Measurements from ENCODE around the gene RBAK. TPM values are rescaled to one million over a fixed set of nuclear protein-coding genes. Genes with fewer than 3 reads are reported as not detected.
"Not testable (repeated sequence)": the region's sequence is repeated elsewhere in the genome, so short reads cannot be mapped to it uniquely, and the experiment has no call there.

Gene RBAK
- total and polyA plus RNA-seq, 4 donors: 1.7 to 7.2 (median 3.7) TPM

GRCh38 chr7:5001911-5002310, 43.7 kb upstream of the RBAK start:
- Histone ChIP-seq H3K9me3 (ENCODE audit: control insufficient read depth in 4 of 4, low read length in 3 of 4) (no peaks in the 10 kb centered on the region), H3K27ac (ENCODE audit: low read depth in 1 of 2, low read length in 2 of 2) (no peak overlapping the region), H3K4me1 (ENCODE audit: control insufficient read depth in 4 of 4, insufficient read depth in 4 of 4, low read length in 3 of 4) (no peaks in the 10 kb centered on the region), H3K36me3 (ENCODE audit: control insufficient read depth in 4 of 4, insufficient read depth in 3 of 4, low read depth in 1 of 4, low read length in 3 of 4) (peaks cover 0 to 14% (median 8%) of the 10 kb centered on the region in 4 donors), H3K9ac (ENCODE audit: low read depth in 1 of 2, low read length in 2 of 2) (no peak overlapping the region), H3K27me3 (ENCODE audit: control insufficient read depth in 4 of 4, insufficient read depth in 4 of 4, low read length in 3 of 4) (no peaks in the 10 kb centered on the region), H3K4me3 (ENCODE audit: low read depth in 1 of 3, low read length in 3 of 3) (no peak overlapping the region)
- 98% methylated on average over 5 of the region's 5 CpGs for WGBS
- DNase-seq (ENCODE audit: low spot score): no peak
- TF ChIP-seq JUND (IDR thresholded peaks at IDR 0.05): no peak
- TF ChIP-seq RXRA (IDR thresholded peaks at IDR 0.05): no peak
- no peak for TF ChIP-seq TAF1 (conservative IDR thresholded peaks at IDR 0.05)

- H3K9me3 ChIP-seq (ENCODE audit: control insufficient read depth in 4 of 4, low read length in 3 of 4): peaks cover 0 to 3% (median 0%) of the 10 kb centered on the region in 4 donors
- peaks cover 0 to 6% (median 4%) of the 10 kb centered on the region in 4 donors for H3K36me3 ChIP-seq (ENCODE audit: control insufficient read depth in 4 of 4, insufficient read depth in 3 of 4, low read depth in 1 of 4, low read length in 3 of 4)
Observed at GRCh38 chr7:5005066-5005465, 40.6 kb upstream of the RBAK start.

GRCh38 chr7:5012985-5013384, 32.7 kb upstream of the RBAK start:
- Histone ChIP-seq H3K36me3 (ENCODE audit: control insufficient read depth in 4 of 4, insufficient read depth in 3 of 4, low read depth in 1 of 4, low read length in 3 of 4) (peaks cover 0 to 5% (median 3%) of the 10 kb centered on the region in 4 donors), H3K9me3 (ENCODE audit: control insufficient read depth in 4 of 4, low read length in 3 of 4) (peaks cover 0 to 6% (median 0%) of the 10 kb centered on the region in 4 donors), H3K27ac (ENCODE audit: low read depth in 1 of 2, low read length in 2 of 2) (no peak overlapping the region), H3K9ac (ENCODE audit: low read depth in 1 of 2, low read length in 2 of 2) (no peak overlapping the region), H3K27me3 (ENCODE audit: control insufficient read depth in 4 of 4, insufficient read depth in 4 of 4, low read length in 3 of 4) (no peaks in the 10 kb centered on the region), H3K4me3 (ENCODE audit: low read depth in 1 of 3, low read length in 3 of 3) (no peak overlapping the region), H3K4me1 (ENCODE audit: control insufficient read depth in 4 of 4, insufficient read depth in 4 of 4, low read length in 3 of 4) (no peaks in the 10 kb centered on the region)
- DNase-seq (ENCODE audit: low spot score): no peak
- no peak for TF ChIP-seq GABPA (IDR thresholded peaks at IDR 0.05 in 1 of 2, conservative IDR thresholded peaks at IDR 0.05 in 1 of 2)
- TF ChIP-seq FOXA1 (IDR thresholded peaks at IDR 0.05): no peak
- TF ChIP-seq HNF4G (IDR thresholded peaks at IDR 0.05): no peak
- no peak for TF ChIP-seq RAD21 (IDR thresholded peaks at IDR 0.05)
- 87% methylated on average over 7 of the region's 7 CpGs for WGBS

More at GRCh38 chr7:5005066-5005465, 40.6 kb upstream of the RBAK start:
- no peak overlapping the region for H3K9ac ChIP-seq (ENCODE audit: low read depth in 1 of 2, low read length in 2 of 2)
- 92% methylated on average over 1 of the region's 1 CpG for WGBS
- H3K27me3 ChIP-seq (ENCODE audit: control insufficient read depth in 4 of 4, insufficient read depth in 4 of 4, low read length in 3 of 4): no peaks in the 10 kb centered on the region
- no peak overlapping the region for H3K4me3 ChIP-seq (ENCODE audit: low read depth in 1 of 3, low read length in 3 of 3)
- no peaks in the 10 kb centered on the region for H3K4me1 ChIP-seq (ENCODE audit: control insufficient read depth in 4 of 4, insufficient read depth in 4 of 4, low read length in 3 of 4)
- H3K27ac ChIP-seq (ENCODE audit: low read depth in 1 of 2, low read length in 2 of 2): no peak overlapping the region
- no peak for DNase-seq (ENCODE audit: low spot score)
- TF ChIP-seq NR2F2 (IDR thresholded peaks at IDR 0.05) (no peak), FOXA1 (IDR thresholded peaks at IDR 0.05) (no peak)

GRCh38 chr7:5015936-5016335, 29.7 kb upstream of the RBAK start:
- not testable (repeated sequence) for DNase-seq (ENCODE audit: low spot score); H3K4me1 ChIP-seq (ENCODE audit: control insufficient read depth in 4 of 4, insufficient read depth in 4 of 4, low read length in 3 of 4); H3K27me3 ChIP-seq (ENCODE audit: control insufficient read depth in 4 of 4, insufficient read depth in 4 of 4, low read length in 3 of 4); H3K27ac ChIP-seq (ENCODE audit: low read depth in 1 of 2, low read length in 2 of 2); H3K9me3 ChIP-seq (ENCODE audit: control insufficient read depth in 4 of 4, low read length in 3 of 4); H3K36me3 ChIP-seq (ENCODE audit: control insufficient read depth in 4 of 4, insufficient read depth in 3 of 4, low read depth in 1 of 4, low read length in 3 of 4); H3K9ac ChIP-seq (ENCODE audit: low read depth in 1 of 2, low read length in 2 of 2); H3K4me3 ChIP-seq (ENCODE audit: low read depth in 1 of 3, low read length in 3 of 3)
- WGBS: 86% methylated on average over 6 of the region's 6 CpGs

GRCh38 chr7:5017626-5018025, 28.0 kb upstream of the RBAK start:
- not testable (repeated sequence) for H3K36me3 ChIP-seq (ENCODE audit: control insufficient read depth in 4 of 4, insufficient read depth in 3 of 4, low read depth in 1 of 4, low read length in 3 of 4)

More at GRCh38 chr7:5017626-5018025, 28.0 kb upstream of the RBAK start:
- H3K27ac ChIP-seq (ENCODE audit: low read depth in 1 of 2, low read length in 2 of 2); H3K4me1 ChIP-seq (ENCODE audit: control insufficient read depth in 4 of 4, insufficient read depth in 4 of 4, low read length in 3 of 4); H3K9me3 ChIP-seq (ENCODE audit: control insufficient read depth in 4 of 4, low read length in 3 of 4); H3K9ac ChIP-seq (ENCODE audit: low read depth in 1 of 2, low read length in 2 of 2); DNase-seq (ENCODE audit: low spot score); H3K4me3 ChIP-seq (ENCODE audit: low read depth in 1 of 3, low read length in 3 of 3); H3K27me3 ChIP-seq (ENCODE audit: control insufficient read depth in 4 of 4, insufficient read depth in 4 of 4, low read length in 3 of 4): not testable (repeated sequence)
- WGBS: 93% methylated on average over 12 of the region's 12 CpGs
